Measurements from ENCODE around the gene CABLES2. TPM values are rescaled to one million over a fixed set of nuclear protein-coding genes. Genes with fewer than 3 reads are reported as not detected.
A peak's percentile ranks its signal among the peaks of the same experiment; 100 is the strongest.
"Not testable (repeated sequence)": the region's sequence is repeated elsewhere in the genome, so short reads cannot be mapped to it uniquely, and the experiment has no call there.

CABLES2 gene
- total RNA-seq, 2 donors from 2014 or later = 20.6 to 25.3 TPM

- ATAC-seq = no peak
- DNase-seq = no peak
- intact Hi-C loops (cut with DNase I) = no loop called here
These were observed 32.1 kb upstream of the CABLES2 start for GRCh38 chr20:62439218-62439617.

GRCh38 chr20:62437927-62438326 lies 30.8 kb upstream of the CABLES2 start:
- intact Hi-C loops (cut with DNase I) = no loop called here
- ATAC-seq (peak; percentile 9 to 20), DNase-seq (peak; percentile 49)

- no peak for DNase-seq
- ATAC-seq = no peak
- intact Hi-C loops (cut with DNase I) = no loop called here
These were observed 30.4 kb upstream of the CABLES2 start for GRCh38 chr20:62437496-62437895.

- no peak for ATAC-seq
- intact Hi-C loops (cut with DNase I) = no loop called here
- no peak for DNase-seq
These were observed 29.6 kb upstream of the CABLES2 start for GRCh38 chr20:62436692-62437091.

- peak; percentile 79 for DNase-seq
- peak; percentile 59 to 60 for ATAC-seq
These were observed 26.8 kb upstream of the CABLES2 start for GRCh38 chr20:62433658-62434497.

GRCh38 chr20:62430866-62431447 lies 23.9 kb upstream of the CABLES2 start:
- no peak for ATAC-seq
- intact Hi-C loops (cut with DNase I) = no loop called here
- no peak for DNase-seq

More at GRCh38 chr20:62433658-62434497, 26.8 kb upstream of the CABLES2 start:
- intact Hi-C loops (cut with DNase I) = no loop called here

- no peak for ATAC-seq
- intact Hi-C loops (cut with DNase I) = no loop called here
- DNase-seq = no peak
These were observed 23.3 kb upstream of the CABLES2 start for GRCh38 chr20:62430311-62430853.

- intact Hi-C loops (cut with DNase I) = no loop called here
These were observed 22.6 kb upstream of the CABLES2 start for GRCh38 chr20:62429455-62430310.

GRCh38 chr20:62428396-62429295 lies 21.6 kb upstream of the CABLES2 start:
- DNase-seq = no peak
- intact Hi-C loops (cut with DNase I) = no loop called here
- ATAC-seq = no peak

More at GRCh38 chr20:62429455-62430310, 22.6 kb upstream of the CABLES2 start:
- DNase-seq (no peak), ATAC-seq (no peak)

GRCh38 chr20:62428002-62428372 lies 20.9 kb upstream of the CABLES2 start:
- intact Hi-C loops (cut with DNase I) = no loop called here
- ATAC-seq = no peak
- no peak for DNase-seq

- intact Hi-C loops (cut with DNase I) = no loop called here
- ATAC-seq (no peak), DNase-seq (no peak)
These were observed 20.3 kb upstream of the CABLES2 start, which contains the start of gene RBBP8NL for GRCh38 chr20:62427172-62428001. Gene RBBP8NL, minus strand, starts transcription at chr20:62427539. Its CDS starts 7,892 bp downstream, at chr20:62419647.

- no peak for ATAC-seq
- DNase-seq = no peak
- intact Hi-C loops (cut with DNase I) = no loop called here
These were observed 19.6 kb upstream of the CABLES2 start for GRCh38 chr20:62426699-62427131.

- ATAC-seq; intact Hi-C loops (cut with DNase I); DNase-seq: not testable (repeated sequence)
These were observed 18.9 kb upstream of the CABLES2 start for GRCh38 chr20:62426059-62426348.

- ATAC-seq (no peak), DNase-seq (no peak)
- intact Hi-C loops (cut with DNase I) = no loop called here
These were observed 18.4 kb upstream of the CABLES2 start for GRCh38 chr20:62425281-62426058.

- DNase-seq (no peak), ATAC-seq (peak in 1 of 2 donors; percentile 45)
- intact Hi-C loops (cut with DNase I) = no loop called here
These were observed 17.4 kb upstream of the CABLES2 start for GRCh38 chr20:62424249-62425107.

GRCh38 chr20:62423326-62423706 lies 16.2 kb upstream of the CABLES2 start:
- intact Hi-C loops (cut with DNase I) = no loop called here
- no peak for ATAC-seq
- no peak for DNase-seq

Measured in left cardiac atrium (tissue), 4 donors.